Measurements from ENCODE around the gene PRPS1.

- TF ChIP-seq POLR2A (IDR thresholded peaks at IDR 0.05) (no peak), CTCF (IDR thresholded peaks at IDR 0.05) (no peak), EP300 (IDR thresholded peaks at IDR 0.05) (no peak), POLR2AphosphoS5 (IDR thresholded peaks at IDR 0.05) (no peak)
Measured at GRCh38 chrX:107658660-107659059, 30.4 kb downstream of the PRPS1 start.

All from suprapubic skin (tissue), 4 donors.